Stimulated activated CD4-positive, alpha-beta T cell treated with anti-CD3 and anti-CD28 coated beads, Interleukin-1b, Interleukin-23, amount 100 ng/mL, for 4 hours (primary cell): ENCODE results near the gene UBN2.

ENCODE experiments used
- DNase-seq, 2 donors: peaks; one replicate each; pipeline ENCODE4 v3.0.0-alpha.2; 2020; ENCODE audit warnings: low read depth in 2 of 2

Gene UBN2

DNA sequence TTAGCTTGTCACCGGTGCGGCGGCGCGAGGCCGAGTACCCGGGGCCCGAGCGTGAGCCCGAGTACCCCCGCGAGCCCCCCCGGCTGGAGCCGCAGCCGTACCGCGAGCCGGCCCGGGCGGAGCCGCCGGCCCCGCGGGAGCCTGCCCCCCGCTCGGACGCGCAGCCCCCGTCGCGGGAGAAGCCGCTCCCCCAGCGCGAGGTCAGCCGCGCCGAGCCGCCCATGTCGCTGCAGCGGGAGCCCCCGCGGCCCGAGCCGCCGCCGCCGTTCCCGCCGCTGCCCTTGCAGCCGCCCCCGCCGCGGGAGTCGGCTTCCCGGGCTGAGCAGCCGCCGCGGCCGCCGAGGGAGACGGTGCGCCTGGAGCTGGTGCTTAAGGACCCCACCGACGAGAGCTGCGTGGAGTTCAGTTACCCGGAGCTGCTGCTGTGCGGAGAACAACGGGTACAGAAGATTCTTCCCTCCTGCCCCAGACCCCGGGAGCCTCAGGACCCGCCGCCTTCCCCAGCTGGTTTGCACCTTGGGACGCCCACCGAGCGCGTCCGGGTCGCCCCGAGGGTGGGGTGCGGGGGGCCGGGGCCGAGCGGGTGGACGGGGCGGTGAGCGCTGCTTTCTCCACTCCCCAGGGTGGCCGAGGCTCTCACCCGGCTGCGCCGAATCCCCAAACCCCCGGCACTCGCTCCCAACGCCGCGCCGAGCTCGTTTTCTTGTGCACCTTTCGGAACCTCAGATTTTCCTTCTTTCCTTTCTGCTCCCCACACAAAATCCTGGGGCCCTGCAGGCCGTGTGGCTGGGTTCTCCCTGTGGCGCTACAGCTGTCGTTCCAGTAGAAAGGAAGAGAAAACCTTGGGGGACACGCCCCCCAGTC, 708 bp downstream of the UBN2 start:
- peak in 1 of 2 donors; percentile 11 for DNase-seq

DNA sequence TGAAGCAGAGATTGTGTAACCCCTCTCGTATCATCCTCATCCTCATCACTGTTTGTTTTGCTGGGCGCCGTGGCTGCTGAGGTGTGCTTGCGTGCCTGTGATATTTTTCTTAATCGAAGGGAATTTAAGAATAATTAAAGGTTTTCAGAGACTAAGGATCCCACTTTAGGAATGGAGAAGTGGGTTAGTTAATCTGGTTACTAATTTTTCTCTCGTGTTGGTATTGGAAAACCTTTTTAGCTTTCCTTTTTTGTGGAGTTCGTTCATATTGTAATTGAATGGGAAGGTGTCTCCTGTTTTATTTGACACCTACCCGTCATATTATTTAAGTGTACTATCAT, 1.3 kb downstream of the UBN2 start:
- DNase-seq = peak in 1 of 2 donors; percentile 8

DNA sequence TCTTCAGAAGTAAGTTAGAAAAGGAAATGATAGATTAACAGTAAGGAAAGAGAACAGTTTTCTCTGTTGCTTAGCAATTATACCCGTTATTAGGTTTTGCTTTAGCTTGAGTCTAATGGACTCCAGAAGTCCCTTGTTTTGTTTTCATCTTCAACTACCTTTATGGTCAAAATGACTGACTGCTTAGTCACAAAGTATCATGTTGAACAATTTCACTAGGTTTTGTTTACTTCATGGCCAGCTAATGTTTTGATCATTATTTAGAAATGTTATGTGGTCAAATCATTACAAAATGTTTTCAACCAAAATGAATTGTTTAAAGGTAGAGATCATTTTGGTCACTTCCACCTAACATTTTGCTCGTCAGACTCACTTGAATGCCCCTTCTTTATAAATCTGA, 1.9 kb downstream of the UBN2 start:
- DNase-seq = no peak

DNA sequence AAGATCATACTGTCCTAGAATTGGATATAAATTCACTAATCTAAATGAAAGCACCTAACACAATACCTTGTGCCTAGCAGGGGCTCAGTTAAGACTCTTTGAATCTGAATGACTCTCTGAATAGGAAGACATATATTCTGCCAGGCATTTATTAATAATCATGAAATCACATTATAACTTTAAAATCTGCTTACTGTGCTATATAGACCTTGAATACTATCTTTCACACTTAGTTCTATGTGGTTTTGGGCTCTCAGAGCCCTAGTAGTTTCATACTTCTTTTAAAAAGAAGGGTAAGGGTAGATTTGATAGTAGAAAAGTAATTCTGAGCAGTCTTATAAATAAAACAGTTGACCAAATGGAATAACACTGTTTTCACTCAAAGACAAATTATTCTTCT, 10.2 kb downstream of the UBN2 start:
- DNase-seq = no peak

DNA sequence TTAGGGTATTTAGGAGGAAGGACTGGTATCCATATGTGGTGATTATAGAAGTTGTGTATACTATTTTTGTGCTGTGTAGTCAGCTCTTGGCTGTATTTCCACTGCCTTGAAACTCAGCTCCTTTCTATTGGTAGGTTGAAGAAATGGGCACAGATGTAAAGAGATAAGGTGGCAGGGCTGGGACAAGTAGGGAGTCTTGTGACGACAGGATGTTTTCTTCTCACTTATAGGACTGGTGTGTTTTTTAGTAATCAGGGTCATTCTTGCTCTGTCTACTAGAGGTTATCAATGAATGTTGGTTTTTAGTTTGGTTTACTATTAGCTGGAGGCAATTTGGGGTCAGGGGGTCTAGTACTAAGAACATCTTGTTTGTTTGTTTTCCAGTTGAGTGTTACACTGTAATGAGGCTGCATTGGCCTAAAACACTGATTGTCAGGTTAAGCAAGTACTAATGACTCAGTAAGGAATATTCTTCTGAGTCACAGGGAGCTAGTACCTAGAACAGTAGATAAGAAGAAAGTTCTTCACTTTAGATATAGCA, 11.8 kb downstream of the UBN2 start:
- DNase-seq = no peak

DNA sequence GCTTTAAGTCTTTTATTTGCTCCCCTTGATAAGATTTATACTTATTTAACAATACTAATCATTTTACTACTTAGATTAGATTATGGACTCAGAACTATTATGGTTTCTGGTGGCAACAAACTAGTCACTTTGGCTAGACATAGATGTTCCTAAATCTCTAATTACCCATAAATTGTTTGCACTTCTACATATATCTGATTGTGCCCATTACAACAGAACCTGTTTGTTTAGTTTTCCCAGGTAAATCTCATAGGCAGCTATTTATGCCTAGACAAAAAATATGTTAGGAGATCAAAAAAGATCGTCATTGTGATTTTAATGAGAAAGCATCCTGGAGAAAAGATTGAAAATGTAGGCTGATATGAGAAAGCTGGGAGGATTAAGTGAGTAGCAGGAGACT, 14.4 kb downstream of the UBN2 start:
- DNase-seq = no peak

DNA sequence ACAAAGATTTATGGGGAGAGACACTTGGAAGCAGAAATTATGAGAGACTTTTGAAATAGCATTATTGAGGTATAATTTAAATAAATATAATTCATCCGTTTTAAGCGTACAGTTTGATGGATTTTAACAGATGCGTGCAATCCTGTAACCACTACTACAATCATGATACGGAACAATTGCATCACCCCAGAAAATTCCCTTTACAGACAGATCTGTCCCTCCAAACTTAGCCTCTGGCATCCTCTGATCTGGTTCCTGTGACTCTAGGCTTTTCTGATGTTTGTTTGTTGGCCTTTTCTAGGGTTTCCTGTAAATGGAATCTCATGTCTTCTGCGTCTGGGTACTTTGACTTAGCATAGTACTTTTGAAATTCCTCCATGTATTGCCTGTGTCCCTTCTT, 15.5 kb downstream of the UBN2 start:
- no peak for DNase-seq

DNA sequence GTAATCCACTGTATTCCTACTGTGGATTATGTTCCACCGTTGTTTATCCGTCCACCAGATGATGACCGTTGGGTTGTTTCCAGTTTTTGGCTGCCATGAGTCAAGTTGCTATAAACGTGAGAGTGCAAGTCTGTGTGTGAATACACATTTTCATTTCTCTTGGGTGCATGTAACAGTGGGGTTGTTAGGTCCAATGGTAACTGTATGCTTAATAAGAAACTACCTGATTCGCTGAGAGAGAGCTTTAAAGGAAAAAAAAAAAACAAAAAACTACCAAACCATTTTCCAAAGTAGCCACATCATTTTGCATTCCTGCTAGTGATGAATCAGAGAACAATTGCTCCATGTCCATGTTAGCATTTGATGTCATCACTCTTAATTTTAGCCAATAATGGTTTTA, 15.9 kb downstream of the UBN2 start:
- no peak for DNase-seq

DNA sequence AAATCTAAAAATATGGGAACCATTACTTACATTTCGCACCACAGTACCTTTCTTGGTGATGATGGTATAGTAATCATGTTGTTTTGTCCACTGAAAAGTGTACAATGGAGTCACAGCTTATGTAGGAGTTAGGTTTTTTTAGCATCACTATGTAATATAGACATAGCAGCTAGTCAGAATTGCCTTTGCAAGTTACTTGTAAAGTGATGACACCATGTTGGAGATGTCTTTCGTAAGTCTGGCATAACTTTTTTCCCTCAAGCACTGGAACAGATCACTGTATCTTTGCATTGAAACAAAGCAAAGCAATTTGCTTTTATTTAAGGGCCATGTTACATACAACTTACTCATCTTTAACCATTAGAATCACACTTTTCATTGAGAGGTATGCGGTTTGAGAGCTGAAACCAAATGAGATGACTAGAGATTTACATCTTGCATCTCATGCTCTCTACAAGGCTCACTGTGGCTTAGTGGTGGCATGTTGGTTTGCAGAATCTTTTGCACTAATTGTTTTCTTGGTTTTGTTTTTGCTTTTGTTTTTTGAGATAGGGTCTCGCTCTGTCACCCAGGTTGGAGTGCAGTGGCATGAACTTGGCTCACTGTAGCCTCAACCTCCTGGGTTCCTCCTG, 18.3 kb downstream of the UBN2 start:
- DNase-seq = no peak

DNA sequence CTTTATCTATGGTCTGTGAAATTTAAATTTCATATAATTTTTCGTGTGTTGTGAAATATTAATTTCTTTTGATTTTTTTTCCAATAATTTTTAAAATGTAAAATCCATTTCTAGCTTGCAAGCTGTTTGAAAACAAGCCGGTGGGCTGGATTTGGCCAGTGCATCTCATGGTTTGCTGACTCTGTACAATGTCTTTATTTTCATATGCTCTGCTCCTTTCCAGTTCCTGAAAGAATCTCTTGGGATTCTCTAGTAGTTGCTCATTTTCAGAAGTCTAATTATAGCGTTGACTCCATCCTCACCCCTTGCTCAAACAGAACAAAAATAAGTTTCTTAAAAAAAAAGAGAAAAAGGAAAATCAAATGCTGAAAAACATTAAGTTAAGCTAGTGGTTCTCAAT, 21.4 kb downstream of the UBN2 start:
- no peak for DNase-seq

DNA sequence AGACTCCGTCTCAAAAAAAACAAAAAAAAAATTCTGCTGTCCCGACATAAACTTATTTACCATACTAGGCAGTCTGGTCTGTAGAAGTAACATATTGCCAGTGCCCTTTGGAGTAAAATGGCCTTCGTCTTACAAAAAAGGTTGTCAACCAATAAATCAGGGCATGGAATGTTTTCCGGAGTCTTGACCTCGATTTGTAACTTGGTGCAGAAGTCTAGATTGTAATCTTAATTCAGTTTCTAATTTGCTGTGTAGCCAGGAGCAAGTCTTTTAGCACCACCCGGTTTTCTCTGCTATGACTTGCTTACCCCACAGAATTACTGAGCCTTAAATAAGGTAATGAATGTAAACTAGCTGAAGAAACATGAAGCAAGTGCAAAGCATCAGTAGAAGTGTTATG, 23.2 kb downstream of the UBN2 start:
- no peak for DNase-seq

DNA sequence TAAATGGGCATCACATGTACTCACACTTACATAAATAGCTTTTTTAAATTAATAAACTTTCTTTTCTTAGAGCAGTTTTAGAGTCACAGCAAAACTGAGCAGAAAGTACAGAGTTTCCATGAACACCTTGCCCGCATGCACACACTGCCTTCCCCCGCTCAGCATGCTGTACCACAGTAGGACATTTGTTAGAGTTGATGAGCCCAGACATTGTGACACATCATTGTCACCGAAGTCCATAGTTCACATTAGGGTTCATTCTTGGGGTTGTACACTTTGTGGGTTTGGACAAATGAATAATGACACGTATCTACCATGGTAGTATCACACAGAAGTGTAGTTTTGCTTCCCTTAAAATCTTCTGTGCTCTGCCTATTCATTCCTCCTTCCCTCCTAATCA, 23.7 kb downstream of the UBN2 start:
- DNase-seq = no peak

DNA sequence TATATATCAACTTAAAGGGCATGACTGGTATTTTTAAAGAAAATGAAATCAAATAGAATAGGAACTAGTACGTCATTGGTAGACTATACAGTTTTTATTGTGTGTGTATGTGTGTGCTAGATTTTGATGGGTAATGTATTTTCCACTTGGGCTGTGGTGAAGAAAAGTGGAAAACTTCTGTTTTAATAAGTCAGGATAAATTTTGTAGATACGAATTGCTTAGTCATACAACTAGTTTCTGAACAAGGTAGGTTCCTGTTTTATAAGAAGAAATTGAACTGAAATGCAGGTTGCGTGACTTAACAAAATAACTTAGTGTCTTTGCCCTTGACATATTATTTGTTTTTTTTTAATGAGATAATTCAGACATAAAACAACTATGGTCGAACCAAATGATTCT, 24.3 kb downstream of the UBN2 start:
- DNase-seq = no peak

DNA sequence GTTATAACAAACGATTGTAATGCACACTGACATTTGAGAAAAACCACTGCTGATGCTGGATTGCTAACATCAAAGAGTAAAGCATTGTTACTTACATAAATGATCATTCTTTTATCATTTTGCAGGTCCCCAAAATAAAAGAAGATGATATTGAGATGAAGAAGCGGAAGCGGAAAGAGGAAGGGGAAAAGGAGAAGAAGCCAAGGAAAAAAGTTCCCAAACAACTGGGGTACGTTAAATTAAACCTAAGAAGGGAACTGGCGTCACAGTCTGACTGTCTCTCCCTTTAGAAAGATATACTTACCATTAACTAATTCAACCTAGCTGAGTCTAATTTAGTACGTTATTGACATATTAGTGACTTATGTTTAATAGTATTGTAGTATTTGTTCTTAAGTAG, 28.1 kb downstream of the UBN2 start:
- DNase-seq = no peak

DNA sequence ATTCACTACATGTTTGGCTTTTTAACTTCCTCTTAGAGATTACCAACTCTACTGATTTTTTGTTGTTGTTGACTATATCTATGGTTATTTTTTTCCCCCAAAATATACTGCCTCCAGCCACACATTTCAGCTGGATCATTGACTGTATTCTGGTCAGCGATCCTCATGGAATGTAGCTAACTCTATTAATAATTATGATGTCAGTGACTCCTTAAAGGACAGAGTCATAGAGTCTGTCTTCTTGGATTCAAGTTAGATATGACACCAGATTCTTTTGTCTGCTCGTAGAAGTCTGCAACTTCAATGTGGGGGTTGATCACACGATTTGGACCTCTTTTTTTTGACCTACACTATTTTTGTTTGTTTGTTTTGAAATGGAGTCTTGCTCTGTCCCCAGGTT, 33.2 kb downstream of the UBN2 start:
- DNase-seq = no peak

DNA sequence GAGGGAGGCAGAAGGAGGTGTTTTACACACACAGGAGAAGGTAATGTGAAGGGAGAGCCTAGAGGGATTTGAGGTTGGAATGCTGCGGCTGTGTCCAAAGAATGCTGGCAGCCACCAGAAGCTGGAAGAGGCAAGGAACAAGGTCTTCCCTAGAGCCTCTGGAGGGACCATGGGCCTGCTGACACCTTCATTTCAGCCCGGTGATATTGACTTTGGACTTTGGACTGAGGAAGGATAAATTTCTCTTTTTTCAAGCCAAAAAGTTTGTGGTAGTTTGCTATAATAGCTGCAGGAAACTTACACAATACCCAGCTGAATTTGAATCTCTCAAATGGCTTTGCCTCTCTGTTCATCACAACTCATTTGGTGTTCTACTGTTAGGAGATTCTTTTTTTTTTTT, 34.6 kb downstream of the UBN2 start:
- DNase-seq = no peak

DNA sequence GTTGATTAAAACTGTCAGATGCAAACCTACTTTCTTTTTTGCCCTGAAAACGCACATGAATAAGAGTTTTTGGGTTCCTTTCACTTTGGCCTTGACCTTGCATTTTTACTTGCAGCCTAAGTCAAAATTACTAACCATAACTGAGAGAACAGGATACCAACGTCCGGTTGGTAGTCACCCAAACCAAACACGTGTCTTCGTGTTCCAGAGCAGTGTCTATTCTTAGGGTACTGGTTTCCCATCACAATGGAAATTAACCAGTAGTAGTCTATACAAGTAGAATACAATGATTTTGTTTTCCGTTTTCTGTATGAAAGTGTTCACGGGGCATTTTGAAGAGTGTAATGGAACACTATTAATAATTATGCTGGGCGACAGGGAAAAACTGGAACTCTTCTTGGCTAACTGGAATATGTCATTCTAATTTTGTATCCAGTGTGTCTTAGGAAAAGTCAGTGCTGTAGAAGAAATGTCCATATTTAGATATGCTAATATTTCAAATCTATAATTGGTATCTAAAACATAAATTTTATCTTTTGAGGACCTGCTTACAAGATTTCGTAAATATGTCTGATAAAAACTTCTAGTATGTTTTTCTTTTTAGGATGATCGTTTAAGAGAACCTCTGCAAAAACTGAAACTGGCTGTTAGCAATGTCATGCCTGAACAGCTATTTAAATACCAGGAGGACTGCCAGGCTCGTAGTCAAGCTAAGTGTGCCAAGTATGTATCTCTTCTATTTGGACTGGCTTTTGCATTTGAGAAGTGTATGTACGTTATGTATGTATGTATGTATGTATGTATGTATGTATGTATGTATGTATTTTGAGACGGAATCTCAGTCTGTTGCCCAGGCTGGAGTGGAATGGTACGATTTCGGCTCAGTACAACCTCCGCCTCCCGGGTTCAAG, 40.9 kb downstream of the UBN2 start:
- DNase-seq = no peak

DNA sequence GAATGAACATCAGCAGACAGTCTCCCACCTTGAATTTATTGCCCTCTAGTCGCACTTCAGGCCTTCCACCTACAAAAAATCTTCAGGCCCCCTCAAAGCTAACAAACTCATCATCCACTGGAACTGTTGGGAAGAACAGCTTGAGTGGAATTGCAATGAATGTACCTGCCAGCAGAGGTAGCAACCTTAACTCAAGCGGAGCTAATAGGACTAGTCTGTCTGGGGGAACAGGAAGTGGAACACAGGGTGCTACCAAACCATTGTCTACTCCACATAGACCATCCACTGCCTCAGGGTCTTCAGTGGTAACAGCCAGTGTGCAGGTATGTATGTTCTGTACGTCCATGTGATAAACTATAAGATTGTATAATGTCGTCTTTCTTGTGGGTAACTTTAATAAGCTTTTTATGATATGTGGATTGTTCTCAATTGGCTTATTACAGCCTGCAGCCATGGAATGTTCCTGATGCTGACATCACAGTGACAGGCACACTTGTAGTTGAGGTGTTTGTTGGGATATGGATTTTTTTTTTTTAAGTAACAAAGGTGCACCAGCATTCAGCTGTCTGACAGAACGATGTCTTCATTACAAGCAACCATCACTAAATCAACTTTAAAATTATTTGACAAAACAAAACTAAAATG, 53.3 kb downstream of the UBN2 start:
- no peak for DNase-seq

DNA sequence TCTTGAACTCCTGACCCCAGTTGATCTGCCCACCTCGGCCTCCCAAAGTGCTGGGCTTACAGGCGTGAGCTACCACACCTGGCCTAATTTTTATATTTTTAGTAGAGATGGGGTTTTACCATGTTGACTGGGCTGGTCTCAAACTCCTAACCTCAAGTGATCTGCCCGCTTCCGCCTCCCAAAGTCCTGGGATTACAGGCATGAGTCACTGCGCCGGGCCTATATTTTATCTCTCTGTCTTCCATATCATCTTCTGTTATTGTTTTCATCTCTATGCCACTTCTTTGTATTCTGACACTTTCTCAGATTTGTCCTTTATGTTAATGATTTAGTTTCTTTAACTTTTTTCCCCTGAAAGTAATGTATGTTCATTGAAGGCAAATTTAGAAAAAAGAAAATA, 55.1 kb downstream of the UBN2 start:
- no peak for DNase-seq

DNA sequence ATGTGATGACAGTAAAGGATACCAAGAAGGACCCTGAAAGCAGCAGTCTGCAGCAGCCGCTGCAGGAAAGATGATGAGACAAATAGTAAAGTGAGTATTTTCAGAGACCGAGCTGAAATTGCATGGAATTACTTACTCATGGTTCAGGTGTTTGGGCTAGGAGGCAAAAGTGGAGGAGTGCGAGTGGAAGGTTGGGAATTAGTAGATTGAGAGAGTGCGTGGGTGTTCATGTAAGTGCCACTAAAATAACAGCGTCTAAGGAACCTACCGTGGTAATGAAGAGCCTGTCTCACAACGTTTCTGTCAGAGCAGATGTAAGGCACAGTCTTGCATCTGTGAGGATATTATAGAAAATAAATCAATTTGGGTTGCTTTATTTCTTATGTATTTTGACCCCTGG, 61.8 kb downstream of the UBN2 start:
- no peak for DNase-seq

DNA sequence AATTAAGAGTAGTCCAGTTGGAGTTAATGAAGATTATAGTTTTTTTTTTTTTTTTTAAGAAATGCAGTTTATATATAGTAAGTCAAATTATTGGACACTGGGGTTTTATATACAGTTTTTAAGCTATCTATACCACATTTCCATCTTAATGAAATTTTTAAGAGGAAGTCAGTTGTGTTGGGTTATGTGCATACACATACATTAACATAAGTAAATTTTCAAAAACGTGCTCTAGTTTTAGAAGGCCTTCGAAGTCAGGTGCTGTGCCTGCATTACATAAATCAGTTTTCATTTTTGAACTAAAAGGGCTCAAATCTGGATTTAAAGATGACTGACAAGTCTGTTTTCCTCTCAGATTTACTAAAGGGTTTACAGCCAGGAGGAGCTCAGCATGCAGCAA, 62.5 kb downstream of the UBN2 start:
- no peak for DNase-seq

DNA sequence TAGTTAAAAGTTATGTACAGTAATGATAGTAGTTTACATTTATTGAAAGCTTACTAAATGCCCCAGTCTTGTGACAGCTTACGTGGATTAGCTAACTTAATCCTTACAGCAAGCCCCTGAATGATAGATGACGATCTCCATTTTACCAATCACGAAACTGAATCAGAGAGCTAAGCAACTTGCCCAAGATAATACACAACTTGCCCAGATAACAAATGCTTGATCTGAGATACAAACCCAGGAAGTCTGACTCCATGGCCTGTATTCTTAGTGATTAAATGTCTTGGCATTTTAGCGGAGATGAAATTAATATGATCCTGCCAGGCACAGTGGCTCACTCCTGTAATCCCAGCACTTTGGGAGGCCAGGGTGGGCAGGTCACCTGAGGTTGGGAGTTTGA, 63.2 kb downstream of the UBN2 start:
- DNase-seq = no peak
